HG02798 (cell line): ENCODE results near the gene NKX2-3.

Experiments used
- ATAC-seq: cut with Tn5 transposase; IDR thresholded peaks from one replicate; pipeline ENCODE4 v1.9.1; 2021; ENCODE audit warnings: mild to moderate bottlenecking; ENCODE audit not compliant: unreplicated experiment, poor library complexity

The NKX2-3 gene

DNA sequence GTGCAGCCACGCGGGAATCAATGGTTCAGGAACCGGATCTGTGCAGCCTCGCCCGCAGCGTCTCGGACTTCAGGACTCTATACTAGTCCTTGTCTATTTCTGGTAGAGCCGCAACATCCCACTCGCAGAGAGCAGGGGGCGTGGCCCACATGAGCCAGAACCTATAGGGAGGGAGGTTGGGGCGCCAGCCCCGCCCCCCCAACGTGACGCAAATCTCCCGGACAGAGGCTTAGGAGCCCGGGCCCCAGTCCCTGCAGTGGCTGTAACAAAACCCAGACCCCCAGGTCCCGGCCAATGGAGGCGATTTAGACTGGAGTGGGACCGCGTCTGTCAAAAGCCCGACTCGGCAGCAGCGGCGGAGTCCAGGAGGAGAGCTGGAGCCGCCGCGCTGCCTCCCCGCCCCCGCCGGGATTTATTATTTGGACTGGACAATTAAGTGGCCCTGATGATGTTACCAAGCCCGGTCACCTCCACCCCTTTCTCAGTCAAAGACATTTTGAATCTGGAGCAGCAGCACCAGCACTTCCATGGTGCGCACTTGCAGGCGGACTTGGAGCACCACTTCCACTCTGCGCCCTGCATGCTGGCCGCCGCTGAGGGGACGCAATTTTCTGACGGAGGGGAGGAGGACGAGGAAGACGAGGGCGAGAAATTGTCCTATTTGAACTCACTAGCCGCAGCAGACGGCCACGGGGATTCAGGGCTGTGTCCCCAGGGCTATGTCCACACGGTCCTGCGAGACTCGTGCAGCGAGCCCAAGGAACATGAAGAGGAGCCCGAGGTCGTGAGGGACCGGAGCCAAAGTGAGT is at the start of gene NKX2-3:
NKX2-3 (plus strand) TSS at position 256 of the 809 bp plus-strand sequence; CDS start at position 446, 190 bp downstream.
- peak; percentile 57 for ATAC-seq

DNA sequence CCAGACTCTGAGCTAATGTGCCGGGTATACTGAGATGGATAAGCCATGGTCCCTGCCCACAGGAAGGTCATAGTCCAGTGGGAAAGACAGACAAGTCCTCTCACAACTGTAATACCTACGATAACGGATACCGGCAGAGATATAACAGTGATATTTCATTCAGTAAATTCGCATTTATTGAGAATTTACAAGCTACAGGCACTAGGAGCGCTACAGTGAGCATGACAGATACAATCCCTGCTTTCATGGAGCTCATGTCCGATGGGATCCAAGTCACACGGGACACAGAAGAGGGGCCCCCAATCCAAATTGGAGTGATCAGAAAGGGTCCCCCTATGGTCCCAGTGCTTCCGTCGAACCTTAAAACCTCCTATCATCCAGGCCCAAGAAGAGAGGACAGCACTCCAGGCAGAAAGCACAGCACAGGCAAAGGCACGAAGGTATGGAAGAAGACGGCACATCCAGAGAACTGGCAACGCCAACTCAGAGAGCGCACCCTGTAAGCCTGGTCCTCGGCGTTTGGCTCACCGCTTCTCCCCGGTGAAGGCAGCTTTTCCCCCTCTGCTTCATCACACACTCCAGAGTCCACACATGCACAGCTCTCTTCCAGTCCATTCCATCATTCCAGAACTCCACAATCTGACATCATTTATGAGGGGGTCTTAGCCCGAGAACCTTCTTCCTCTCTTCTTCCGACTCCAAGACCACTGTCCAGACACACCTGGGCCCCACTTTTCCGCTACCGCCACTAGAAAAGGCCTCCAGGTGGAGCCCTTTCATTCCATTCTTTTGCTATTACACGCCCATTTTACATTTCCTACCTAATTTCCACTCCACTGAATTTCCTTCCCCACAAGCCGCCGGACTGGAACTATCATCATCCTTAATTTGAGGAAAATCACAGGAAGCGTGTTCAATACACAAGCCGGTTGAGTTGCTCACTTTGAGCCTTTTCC is 47.8 kb upstream of the NKX2-3 start:
- no peak for ATAC-seq

DNA sequence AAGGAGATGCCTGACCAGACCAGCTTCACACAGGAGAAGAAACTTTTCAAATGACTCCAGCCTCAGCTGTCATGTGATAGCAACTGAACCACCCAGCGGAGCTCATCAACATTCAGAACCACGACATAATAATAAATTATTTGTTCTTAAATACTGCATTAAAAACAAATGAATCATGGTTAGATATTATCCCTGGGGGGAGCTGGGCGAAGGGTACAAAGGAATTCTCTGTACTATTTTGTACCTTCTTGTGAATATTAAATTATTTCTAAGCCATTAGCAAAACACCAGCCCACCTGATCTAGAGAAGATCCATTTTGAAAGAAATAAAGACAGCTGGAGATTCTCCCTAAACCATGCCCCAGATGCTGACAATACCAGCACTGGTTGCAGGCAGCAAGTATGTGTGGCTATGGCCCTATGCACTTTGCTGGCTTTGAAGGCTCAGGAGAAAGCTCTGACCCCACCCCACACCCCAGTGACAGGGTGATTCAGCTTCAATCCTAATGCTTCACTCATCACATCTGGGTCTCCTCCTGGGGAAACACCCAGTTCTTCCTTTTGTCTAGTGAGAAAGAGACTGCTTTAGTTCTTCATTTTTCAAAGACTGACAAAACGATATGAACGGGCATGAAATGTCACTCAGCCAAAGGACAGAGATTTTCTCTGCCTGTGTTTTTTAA is 45.5 kb upstream of the NKX2-3 start:
- no peak for ATAC-seq

DNA sequence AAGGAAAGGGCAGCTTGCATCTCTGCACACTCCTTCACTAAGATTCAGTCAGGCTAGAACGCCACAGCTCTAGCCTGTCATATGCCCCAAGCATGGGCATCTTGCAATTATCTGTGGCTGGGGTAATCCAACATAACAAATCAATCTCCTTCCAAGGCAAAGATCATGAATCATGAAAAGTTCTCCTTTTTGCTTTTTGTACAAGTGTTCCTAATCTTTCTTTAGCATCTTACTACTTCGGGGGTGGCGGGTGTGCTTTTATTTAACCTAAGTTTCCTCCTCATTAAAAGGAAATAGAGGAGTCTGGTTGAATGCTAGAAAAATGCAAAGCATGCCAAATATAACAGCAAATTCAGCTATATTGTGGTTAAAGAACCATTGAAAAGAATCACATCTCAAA is 43.5 kb upstream of the NKX2-3 start:
- ATAC-seq, result no peak

DNA sequence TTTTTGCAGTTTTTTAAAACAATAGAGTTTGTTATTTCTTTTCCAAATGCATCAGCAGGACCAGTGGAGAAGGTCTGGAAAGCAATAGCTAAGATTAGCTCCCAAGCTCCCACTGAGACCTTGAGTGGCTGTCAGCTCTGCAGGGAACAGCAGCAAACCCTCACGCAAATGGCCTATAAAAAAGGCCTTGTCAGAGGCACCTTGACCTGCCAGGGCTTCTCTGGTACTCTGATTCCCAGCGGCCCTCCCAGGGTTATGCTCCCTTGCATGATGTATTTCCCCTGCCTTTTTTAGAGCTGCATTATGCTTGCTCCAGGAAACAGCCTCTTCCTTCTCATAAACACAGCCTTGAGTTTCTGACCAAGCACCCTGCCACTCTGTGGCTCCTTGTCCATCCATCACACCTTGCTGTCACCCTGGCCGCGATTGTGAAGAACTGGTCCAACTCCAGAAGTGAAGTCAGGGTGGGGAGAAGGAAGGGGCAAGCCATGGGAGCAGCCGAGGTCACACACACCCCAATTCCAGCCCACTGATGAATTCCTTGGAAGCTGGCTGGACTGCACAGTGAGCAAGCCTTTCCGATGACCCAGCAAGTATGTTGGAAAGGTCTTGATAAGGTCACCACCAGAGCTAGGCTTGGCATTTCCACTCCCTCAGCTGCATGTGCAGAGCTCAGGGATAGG is 35.3 kb upstream of the NKX2-3 start:
- ATAC-seq, result no peak

DNA sequence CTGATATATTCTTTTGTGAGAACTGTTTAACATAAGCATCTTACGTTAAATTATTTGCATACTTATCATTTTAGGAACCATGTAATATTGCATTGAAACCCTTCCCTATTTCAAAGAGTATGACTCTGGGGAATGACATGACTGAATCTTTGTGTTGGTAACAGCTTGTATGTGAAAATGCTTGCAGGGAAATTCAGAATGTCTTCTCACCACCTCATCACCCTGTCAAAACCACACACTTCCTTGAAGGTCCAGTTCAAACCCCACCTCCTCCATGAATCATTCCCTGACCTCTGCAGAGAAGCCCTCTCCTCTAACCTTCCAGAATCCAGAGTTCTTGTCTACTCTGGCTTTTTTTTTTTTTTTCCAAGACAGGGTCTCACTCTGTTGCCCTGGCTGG is 26.3 kb upstream of the NKX2-3 start:
- no peak for ATAC-seq

DNA sequence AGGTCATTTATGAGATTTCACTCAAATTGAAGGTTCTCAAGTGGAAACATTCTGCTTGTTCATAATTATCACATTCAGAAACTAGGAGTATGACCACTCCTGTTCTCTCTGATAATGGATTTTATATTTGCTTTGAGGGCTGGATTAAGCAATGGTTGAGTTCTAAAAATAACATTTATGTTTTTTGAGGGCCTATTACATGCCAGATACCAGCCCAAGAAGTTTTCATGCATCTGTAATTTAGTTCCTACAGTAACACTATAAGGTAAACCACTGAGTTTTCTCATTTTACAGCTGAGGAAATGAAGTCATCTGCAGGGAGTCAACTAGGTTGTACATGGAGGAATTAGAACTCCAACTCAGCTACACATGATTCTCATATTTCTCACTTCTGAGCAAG is 25.5 kb upstream of the NKX2-3 start:
- no peak for ATAC-seq

DNA sequence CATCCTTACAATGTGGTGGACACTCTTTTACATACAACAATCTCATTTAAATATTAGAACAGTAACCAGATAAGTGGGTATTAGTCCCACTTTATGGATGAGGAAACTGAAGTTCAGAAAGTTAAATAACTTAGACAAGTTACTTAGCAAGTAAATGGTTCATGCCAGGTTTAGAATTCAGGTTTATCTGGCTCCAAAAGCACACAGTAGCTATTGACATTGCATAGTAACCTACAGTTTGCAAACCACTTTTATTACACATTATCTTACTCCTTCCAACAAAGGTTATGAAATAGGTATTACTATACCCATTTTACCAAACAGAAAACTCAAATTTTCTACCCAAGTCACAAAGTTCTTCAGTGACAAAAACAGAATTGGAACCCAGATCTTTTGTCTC is 19.7 kb upstream of the NKX2-3 start:
- ATAC-seq, result no peak

DNA sequence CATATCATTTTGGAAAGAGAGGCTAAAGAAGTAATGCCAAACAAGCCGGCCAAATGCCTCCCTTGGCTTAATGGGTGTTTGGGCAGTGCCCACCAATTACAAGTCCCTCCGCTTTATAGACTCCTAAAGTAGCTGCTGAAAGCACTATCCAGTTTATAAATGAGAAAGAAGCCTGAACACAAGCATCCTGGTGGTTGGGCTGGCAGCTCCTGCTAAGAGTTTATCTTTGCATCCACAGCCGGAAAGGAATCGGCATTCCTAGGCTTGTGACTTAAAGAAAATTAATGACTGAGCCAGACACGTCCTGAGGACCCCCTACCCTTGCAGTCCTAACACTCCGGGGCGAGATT is 13.1 kb upstream of the NKX2-3 start:
- no peak for ATAC-seq

DNA sequence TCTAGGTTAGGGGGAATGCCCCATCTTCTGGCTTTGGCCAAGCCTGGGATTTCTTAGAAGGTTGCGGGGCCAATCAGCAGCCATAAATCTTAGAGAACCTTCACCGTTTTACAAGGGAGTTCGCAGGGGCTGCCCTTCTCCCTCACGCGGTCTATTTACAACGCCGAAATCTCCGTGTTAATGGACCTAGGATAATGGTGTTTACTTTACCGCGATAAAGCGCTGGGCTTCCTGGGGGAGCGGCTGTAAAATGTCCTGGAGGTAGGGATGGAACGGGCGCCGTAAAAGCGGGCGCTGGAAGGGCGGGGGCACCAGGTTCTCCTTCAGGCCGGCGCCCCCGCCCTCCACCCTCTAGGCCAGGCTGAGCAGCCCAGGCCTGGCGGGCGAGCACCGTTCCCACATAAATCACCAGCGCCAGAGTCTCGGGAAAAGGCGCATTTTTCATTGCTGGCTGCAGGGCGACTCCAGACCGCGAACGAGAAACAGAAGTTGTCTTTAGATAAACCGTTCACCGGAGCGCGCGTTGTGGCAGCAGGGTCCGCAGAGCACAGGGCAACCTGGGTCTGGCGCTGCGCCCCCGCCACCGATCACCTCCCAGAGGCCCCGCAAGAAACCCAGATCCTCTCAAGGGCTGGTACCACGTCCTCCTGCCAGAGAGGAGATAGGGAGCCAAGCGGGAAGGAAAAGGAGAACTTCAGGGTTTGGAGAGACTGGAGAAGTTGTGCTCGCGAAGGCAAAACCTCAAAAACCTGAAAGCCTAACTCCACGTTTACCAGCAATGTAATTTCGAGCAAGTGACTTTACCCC is 12.5 kb upstream of the NKX2-3 start:
- ATAC-seq, result no peak

DNA sequence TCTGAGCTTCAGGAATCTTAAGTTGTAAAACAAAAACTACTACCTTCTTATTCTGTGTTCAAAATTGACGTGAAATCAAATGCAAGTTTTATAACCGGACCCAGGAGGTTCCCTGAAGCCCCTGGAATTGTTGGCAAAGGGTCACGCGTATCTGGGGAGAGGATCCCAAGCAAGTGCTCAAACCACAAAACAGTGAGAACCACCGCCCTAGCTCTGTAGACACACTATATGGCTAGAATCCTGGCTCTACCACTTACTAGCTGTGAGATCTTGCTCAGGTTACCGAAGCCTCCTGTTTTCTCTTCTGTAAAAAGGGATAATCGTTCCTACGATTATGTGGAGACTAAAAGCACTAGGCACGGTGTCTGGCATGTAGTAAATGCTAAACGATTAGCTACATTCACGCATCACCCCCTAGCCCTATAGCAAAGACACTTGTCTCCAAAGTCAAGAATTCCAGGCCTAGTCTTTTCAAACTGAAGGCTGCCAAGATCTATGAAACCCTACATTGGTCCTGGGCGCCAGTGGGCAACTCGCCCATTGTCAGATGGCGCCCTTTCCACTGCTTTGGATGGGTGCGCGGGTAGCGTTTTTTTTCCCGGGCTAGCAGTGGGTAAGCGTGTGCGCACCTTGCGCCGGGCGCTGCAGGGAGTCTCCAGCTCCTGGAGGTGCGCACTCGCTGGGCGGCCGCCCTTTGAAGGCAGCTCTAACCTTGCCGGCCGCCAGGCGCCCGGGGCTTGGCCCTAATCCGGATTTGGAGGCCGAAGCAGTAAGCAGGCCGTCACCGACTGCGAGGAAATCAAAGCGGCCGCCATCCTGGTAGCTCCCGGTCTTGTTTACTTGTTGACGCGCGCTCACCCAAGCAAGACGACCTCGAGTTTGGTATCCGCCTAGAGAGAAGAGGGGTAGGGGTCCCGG is 11.6 kb upstream of the NKX2-3 start:
- no peak for ATAC-seq

DNA sequence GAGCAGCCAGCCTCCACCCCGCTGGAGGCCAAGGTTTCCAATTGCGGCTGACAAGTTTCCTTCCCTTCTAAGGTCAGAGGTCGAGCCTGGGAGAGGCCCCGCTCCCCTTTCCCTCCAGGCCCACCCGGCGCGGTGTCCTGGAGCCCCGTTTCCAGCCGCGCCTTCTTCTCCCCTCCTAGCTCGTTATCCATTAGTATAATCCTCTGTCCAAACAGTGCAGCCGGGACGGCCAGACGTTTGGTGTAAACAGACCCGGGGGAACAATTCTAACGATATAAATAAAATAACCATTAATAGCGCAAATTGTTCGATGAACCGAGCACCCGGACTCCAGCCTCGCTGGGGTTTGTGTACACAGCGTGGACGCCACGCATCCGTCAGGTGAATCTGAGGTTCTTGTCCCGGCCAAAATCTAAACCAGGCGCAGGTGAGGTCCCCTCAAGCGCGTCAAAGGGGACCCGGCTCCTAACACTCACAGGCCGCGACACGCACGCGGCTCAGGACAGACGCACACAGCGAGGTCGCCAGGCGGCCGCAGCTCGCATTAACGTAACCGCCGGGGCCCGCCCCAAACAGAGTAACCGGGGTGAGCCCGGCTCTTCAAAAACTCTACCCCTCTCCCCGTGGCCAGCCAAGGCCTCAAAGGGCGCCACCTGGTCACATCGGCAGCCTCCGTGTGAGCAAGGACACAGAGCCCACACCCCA is 10.8 kb upstream of the NKX2-3 start:
- ATAC-seq, result no peak

DNA sequence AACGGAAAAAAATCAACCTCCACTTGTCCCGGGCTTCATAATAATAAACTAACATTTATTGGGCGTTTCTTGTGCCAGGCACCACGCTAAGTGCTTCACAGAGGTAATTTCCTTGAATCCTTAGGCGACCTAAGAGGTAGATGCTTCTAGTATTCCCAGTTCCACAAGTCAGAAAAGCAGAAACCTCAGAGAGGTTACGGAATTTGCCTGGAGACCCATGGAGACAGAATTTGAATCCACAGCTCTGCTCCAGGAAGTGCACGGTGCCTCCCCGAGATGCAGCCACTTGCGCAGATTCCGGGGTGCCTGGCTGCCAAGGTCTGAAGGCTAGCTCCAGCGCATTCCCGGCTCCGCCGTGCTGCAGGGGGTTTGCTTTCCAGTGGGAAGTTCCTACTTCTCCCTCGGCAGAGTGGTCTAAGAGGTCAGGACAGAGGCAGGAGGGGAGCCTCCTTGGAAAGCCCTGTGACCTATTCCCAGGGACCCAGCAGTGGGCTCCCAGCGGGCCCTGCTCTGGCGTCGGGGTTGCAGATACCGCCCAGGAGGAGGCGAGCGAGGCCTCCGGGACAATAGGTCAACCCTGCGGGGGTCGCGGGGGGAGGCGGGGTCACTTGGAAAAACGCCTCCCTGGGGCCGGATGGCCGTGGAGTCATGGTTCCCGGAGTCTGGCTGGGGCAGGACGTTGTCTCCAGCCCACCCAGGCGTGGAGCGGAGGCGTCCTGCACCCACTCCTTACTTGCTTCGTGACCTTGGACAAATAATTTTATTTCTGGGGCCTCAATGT is 10.1 kb upstream of the NKX2-3 start:
- no peak for ATAC-seq

DNA sequence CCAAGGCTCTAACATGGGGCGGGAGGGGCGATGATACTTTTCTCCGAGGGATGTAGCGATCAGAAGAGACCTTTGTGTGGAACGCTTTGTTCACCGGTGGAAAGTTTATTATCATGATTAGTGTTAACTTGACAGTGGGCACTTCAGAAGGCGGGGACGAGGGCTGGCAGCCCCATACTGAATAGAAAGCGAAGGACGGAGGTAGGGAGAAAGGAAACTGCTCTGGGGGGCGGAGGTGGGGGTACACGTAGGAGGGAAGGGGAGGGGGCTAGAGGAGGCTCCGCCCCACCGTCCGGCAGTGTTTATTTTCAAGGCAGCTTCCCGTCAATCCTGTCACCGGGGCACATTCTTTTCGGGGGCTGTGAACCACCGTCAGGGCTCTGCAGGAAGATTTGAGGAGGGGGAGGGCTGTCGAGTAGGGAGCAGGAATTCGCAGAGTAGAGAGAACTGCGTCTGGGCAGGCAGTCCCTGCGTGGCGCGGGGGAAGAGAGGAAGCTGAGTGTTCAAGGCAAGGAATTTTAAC is 9.4 kb upstream of the NKX2-3 start:
- ATAC-seq, result no peak

DNA sequence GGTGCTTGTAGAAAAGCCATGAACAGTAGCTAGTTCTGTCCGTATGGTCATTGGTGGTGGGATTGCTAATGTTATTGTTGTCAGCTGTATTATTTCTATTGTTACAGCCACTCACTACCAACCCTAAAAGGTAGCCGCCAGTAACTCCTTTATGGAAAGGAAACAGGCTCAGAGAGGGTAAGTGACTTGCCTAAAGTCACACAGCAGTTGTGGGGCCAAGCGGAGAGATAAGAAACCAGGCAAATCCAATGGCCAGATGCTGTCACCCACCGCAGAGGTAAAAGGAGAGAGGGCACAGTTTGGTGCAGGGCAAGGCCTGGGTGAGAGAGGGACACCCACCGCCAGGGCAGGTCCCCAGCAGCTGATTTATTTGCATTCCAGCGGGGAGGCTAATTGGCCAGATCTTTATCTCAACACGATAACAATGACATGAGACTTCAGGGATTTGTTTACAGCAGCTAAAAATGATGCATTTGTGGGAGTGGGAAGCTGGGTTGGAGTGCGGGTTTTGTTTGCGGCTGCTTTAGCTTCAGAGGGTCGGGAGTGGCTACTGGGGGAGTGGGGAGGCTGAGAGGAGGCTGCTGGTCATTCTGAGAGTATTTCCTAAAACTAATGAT is 8.6 kb upstream of the NKX2-3 start:
- no peak for ATAC-seq

DNA sequence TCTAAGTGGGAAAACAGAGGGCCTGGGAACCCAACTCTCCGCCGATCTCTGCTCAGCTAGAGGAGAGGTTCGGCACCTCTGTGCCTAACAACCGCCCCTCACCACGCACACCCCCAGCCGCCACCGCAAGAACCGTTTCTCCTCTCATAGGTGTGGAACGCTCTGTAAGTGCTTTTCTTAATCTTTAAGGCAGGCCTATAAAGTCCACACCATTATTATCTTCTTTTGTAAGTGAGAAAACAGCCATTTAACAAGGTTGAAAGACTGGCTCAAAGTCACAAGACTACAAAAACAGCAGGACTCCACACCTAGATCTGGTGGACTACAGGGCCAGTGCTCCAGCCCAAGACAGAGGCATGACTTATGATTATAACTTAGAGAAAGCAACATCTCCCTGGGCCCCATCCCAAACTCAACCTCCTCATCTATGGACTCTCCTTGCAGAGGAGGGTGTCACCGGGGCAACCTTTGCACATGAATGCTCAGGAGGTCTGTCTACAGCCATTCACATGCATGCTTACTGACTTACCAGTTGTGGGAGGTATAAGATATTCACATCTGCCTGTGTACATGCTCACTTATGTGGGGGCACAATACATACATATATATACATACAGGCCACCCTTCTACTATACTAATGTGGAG is 7.9 kb upstream of the NKX2-3 start:
- no peak for ATAC-seq
